H1 (cell line): Measurements from ENCODE around the gene FCGR2B.

Experiments used
- BCL11A ChIP-seq, 2 experiments: IDR thresholded peaks; one replicate each; pipeline ENCODE4 v1.6.1; 2011; ENCODE audit warnings: low read depth in 2 of 2, low read length in 2 of 2, mild to moderate bottlenecking in 2 of 2
- CTCF ChIP-seq, 3 experiments: IDR thresholded peaks; 1 replicate in 2 of 3; 2 replicates in 1 of 3; pipeline versions ENCODE4 v1.5.1 to v1.6.1; 2011; ENCODE audit warnings: low read length in 3 of 3, mild to moderate bottlenecking in 3 of 3, inconsistent platforms in 2 of 3, low read depth in 1 of 3, moderate library complexity in 1 of 3; ENCODE audit not compliant: insufficient read depth in 1 of 3; ENCODE audit errors: control extremely low read depth in 1 of 3
- GTF2F1 ChIP-seq: IDR thresholded peaks from 2 replicates; pipeline ENCODE4 v1.6.1; 2012; ENCODE audit warnings: low read depth, low read length, improper control_type of control experiment, borderline replicate concordance
- POLR2AphosphoS5 ChIP-seq: IDR thresholded peaks from 2 replicates; pipeline ENCODE4 v1.6.1; 2011; ENCODE audit warnings: low read depth, low read length
- RFX5 ChIP-seq: IDR thresholded peaks from 2 replicates; pipeline ENCODE4 v1.6.1; 2011; ENCODE audit warnings: low read depth, low read length, improper control_type of control experiment, borderline replicate concordance
- SIN3A ChIP-seq, 2 experiments: IDR thresholded peaks in 1 of 2; conservative IDR thresholded peaks in 1 of 2; 2 replicates each; pipeline ENCODE4 v1.6.1; 2011 to 2012; ENCODE audit warnings: low read length in 2 of 2, improper control_type of control experiment in 1 of 2, low read depth in 1 of 2, mild to moderate bottlenecking in 1 of 2
- YY1 ChIP-seq: IDR thresholded peaks from 2 replicates; pipeline ENCODE4 v1.6.1; 2011; ENCODE audit warnings: low read depth, mild to moderate bottlenecking, low read length
- TF ChIP-seq, protein P1 (sequence below): IDR thresholded peaks from 2 replicates; pipeline ENCODE4 v1.6.1; 2012; ENCODE audit warnings: inconsistent platforms

GRCh38 chr1:161631076-161631475, 31.9 kb upstream of the FCGR2B start, which contains the start of gene FCGR3B:
- TF ChIP-seq RFX5 (no peak), GTF2F1 (no peak), SIN3A (conservative IDR thresholded peaks at IDR 0.05 in 1 of 2, IDR thresholded peaks at IDR 0.05 in 1 of 2; ENCODE audit: low read depth in 1 of 2, low read length in 2 of 2) (no peak), YY1 (no peak), POLR2AphosphoS5 (no peak), CTCF (IDR thresholded peaks at IDR 0.05; ENCODE audit: control extremely low read depth in 1 of 3, insufficient read depth in 1 of 3, low read depth in 1 of 3, low read length in 3 of 3) (no peak), BCL11A (IDR thresholded peaks at IDR 0.05; ENCODE audit: low read depth in 2 of 2, low read length in 2 of 2) (no peak)
- TF ChIP-seq, protein P1, sequence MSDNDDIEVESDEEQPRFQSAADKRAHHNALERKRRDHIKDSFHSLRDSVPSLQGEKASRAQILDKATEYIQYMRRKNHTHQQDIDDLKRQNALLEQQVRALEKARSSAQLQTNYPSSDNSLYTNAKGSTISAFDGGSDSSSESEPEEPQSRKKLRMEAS: no peak
